ENCODE measurements around the gene BTBD7. TPM values are rescaled to one million over a fixed set of nuclear protein-coding genes. Genes with fewer than 3 reads are reported as not detected.
"Not testable (repeated sequence)": the region's sequence is repeated elsewhere in the genome, so short reads cannot be mapped to it uniquely, and the experiment has no call there.

BTBD7 gene, protein sequence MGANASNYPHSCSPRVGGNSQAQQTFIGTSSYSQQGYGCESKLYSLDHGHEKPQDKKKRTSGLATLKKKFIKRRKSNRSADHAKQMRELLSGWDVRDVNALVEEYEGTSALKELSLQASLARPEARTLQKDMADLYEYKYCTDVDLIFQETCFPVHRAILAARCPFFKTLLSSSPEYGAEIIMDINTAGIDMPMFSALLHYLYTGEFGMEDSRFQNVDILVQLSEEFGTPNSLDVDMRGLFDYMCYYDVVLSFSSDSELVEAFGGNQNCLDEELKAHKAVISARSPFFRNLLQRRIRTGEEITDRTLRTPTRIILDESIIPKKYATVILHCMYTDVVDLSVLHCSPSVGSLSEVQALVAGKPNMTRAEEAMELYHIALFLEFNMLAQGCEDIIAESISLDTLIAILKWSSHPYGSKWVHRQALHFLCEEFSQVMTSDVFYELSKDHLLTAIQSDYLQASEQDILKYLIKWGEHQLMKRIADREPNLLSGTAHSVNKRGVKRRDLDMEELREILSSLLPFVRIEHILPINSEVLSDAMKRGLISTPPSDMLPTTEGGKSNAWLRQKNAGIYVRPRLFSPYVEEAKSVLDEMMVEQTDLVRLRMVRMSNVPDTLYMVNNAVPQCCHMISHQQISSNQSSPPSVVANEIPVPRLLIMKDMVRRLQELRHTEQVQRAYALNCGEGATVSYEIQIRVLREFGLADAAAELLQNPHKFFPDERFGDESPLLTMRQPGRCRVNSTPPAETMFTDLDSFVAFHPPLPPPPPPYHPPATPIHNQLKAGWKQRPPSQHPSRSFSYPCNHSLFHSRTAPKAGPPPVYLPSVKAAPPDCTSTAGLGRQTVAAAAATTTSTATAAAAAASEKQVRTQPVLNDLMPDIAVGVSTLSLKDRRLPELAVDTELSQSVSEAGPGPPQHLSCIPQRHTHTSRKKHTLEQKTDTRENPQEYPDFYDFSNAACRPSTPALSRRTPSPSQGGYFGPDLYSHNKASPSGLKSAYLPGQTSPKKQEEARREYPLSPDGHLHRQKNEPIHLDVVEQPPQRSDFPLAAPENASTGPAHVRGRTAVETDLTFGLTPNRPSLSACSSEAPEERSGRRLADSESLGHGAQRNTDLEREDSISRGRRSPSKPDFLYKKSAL
- polyA plus RNA-seq: 16.1 TPM

DNA sequence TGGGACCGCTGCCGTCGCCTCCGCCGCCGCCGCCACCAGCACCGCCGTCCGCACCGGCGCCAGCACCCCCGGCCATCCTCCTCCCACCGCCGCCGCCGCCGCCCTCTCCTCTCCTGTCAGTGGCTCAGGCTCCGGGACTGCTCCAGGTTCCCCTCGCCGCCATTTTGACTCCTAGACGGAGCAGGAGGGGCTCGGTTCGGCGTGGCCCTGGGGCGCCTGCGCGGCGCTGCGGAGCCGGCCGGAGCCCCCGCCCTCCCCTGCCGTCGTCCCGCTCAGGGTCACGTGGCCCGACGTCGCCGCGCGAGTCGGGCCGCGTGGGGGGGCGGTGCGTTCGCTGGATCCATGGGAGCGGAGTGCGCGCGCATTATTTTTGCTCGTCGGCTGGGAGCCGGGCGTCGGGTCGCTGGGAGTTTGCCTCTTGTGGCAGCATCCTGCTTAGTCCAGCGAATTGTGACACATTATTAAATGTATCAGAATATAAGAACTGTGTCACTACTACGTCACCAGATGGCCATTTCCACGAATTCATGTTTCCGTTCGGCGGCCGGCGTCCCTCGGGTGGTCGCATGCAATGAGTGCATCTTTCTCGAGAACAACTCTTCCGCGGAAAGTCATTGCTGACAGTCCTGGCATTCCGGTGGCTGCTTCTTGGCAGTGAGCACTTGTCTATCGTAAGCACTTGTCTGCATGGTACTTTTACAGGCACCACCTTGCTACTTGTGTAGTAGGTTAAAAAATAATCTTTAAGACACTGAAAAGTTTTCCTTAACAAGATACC, at the start of gene BTBD7:
Gene BTBD7, minus strand, starts transcription at position 184 of the 778 bp plus-strand sequence. CDS start 36,985 bp downstream, outside the sequence.
- Mint-ChIP-seq H3K4me3 (peak within 1 kb of the TSS; percentile 90 to 97 (median 96)), H3K9me3 (no peaks in the 10 kb centered on the region), H3K36me3 (no peaks in the 10 kb centered on the region), H3K4me1 (peaks cover 33 to 43% (median 41%) of the 10 kb centered on the region in 3 donors), H3K27me3 (no peaks in the 10 kb centered on the region), H3K27ac (peak within 1 kb of the TSS; percentile 85 to 97 (median 94))

DNA sequence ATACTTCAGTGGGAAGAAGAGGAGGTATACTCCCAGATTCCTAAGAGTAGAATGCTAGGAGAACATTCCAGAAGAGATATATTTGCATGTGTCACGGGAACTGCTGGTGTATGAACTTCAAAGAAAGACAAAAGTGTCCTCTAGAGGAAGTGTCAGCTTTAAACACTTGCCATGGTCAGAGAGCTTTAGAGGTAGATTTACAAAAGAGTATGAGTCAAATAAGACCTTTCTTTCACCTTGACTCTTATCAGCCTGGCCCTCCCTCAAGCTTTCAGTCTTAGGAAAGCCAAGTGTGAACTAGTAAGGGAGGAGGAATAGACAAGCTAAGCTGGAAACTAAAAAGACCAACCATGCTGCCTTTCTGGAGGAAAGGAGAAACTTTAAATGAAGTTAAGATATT, 48.8 kb upstream of the BTBD7 start:
- Mint-ChIP-seq H3K36me3 (peaks cover 3% of the 10 kb centered on the region), H3K27ac (peak overlapping the region in 1 of 3 donors; percentile 7), H3K9me3 (peaks cover 0 to 3% (median 2%) of the 10 kb centered on the region in 3 donors), H3K27me3 (no peaks in the 10 kb centered on the region), H3K4me1 (peaks cover 0 to 10% (median 8%) of the 10 kb centered on the region in 3 donors), H3K4me3 (no peak overlapping the region)

DNA sequence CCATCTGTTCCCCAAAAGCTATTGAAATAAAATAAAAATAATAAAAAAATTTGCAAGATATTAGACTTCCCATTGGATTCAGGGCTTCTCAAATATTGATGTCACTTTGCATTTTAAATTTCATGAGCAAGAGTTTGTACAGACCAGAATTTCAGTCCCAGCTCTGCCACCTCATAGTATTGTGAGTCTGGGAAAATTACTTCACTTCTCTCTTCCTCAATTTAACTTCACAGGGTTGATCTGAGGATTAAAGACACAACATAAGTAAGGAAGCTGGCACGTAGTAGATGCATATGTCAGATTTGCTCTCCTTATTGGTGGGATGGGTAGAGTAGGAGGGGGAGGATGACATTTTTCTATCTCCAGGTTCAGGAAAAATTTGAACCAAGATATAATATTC, 47.0 kb upstream of the BTBD7 start:
- Mint-ChIP-seq H3K27ac (no peak overlapping the region), H3K9me3 (peaks cover 0 to 3% (median 2%) of the 10 kb centered on the region in 3 donors), H3K4me1 (peaks cover 11 to 24% (median 24%) of the 10 kb centered on the region in 3 donors), H3K4me3 (no peak overlapping the region), H3K36me3 (peaks cover 3% of the 10 kb centered on the region), H3K27me3 (no peaks in the 10 kb centered on the region)

DNA sequence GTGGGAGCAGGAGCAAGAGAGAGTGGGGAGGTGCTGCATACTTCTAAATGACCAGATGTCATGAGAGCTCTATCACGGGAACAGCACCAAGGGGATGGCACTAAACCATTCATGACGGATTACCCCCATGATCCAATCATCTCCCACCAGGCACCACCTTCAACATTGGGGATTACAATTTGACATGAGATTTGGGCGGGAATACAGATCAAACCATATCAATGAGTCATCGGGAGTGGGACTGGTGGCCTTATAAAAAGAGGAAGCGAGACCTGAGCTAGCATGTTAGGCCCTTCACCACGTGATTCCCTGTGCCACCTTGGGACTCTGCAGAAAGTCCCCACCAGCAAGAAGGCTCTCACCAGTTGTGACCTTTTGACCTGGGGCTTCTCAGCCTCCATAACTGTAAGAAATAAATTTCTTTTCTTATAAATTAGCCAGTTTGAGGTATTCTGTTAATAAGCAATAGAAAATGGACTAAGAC, 42.9 kb upstream of the BTBD7 start:
- Mint-ChIP-seq H3K4me3 (peak overlapping the region in 3 of 4 donors; percentile 5 to 68 (median 59)), H3K9me3 (peaks cover 2 to 16% (median 10%) of the 10 kb centered on the region in 3 donors), H3K27ac (peak overlapping the region; percentile 36 to 98 (median 97)), H3K27me3 (no peaks in the 10 kb centered on the region), H3K36me3 (peaks cover 4% of the 10 kb centered on the region), H3K4me1 (peaks cover 18 to 33% (median 32%) of the 10 kb centered on the region in 3 donors)

DNA sequence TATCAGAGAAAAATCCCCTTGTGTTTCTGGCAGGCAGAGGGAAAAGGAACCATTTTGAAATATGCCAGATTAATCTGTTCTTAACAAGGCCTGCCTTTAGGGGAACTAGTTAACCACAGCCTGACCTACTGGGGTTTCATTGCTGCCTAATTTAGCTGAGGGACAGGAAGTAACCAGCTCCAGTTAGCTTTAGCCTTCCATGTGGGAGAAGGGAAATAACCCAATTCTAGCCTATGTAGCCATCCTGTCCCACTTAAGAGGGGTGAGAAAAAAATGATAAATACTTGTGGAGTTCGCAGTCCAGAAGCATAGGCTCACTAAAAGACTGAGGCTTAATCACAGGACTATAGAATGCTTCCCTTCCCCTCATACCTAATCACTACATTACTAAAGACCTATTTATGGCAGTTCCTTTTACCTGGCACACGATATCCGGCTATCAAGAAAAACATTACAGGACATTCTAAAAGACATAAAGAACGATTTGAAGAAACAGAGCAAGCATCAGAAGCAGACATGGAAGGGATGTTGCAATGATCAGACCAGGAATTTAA, 37.0 kb upstream of the BTBD7 start:
- Mint-ChIP-seq H3K4me1 (peaks cover 28 to 36% (median 29%) of the 10 kb centered on the region in 3 donors), H3K27me3 (no peaks in the 10 kb centered on the region), H3K4me3 (peak overlapping the region; percentile 1 to 39 (median 20)), H3K27ac (peak overlapping the region; percentile 3 to 92 (median 91)), H3K9me3 (peaks cover 2 to 21% (median 12%) of the 10 kb centered on the region in 3 donors), H3K36me3 (peaks cover 2% of the 10 kb centered on the region)

DNA sequence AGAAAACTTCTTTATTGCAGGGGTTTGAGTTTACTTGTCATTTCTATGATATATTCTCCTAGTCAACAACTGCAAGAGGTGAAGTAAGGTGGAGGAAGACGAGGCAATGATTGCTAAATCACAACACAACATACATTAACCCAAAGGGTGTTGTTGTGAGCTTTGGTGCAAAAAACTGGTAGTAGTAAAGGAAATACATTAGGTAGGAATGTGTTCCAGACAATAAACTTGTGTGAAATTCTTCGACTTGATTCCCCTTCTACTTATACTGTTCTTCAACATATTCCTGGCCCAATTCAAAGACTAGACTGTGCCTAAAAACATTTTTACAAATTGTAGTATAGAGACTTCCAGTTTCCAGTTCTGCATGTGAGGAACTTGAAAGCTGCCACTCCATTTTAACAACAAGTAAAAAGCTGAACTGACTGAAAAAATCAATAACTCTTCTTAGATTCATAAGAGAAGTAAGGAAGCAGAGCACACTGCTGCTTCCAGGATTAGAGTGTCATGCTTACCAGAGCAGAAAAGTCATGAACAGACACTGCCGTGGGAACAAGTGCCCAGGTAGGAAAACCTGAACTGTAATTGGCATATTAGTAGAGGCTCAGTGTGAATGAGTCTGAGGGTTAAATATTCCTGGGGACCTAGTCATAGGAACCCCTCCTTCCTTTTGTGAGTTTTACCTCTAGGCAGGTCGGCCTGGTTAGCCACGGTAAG, 36.3 kb upstream of the BTBD7 start:
- H3K27me3 Mint-ChIP-seq: no peaks in the 10 kb centered on the region
- peaks cover 28 to 34% (median 29%) of the 10 kb centered on the region in 3 donors for H3K4me1 Mint-ChIP-seq
- peaks cover 2 to 21% (median 12%) of the 10 kb centered on the region in 3 donors for H3K9me3 Mint-ChIP-seq
- H3K4me3 Mint-ChIP-seq: peak overlapping the region in 3 of 4 donors; percentile 1 to 39 (median 2)
- peaks cover 3% of the 10 kb centered on the region for H3K36me3 Mint-ChIP-seq
- H3K27ac Mint-ChIP-seq: peak overlapping the region; percentile 3 to 92 (median 91)

DNA sequence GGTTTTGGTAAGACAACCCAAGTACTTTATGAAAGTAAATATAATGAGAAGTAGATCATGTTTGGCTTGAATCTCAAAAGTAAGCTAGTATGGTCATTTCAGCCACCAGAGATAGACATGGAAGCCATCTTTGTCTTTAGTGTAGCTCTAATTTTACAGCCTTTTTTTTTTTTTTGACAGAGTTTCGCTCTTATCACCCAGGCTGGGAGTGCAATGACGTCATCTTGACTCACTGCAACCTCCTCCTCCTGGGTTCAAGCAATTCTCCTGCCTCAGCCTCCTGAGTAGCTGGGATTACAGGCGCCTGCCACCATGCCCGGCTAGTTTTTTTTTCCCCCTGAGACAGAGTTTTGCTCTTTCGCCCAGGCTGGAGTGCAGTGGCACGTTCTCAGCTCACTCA, 22.0 kb upstream of the BTBD7 start:
- H3K36me3 Mint-ChIP-seq, H3K9me3 Mint-ChIP-seq, H3K4me3 Mint-ChIP-seq, H3K4me1 Mint-ChIP-seq, H3K27me3 Mint-ChIP-seq, H3K27ac Mint-ChIP-seq: not testable (repeated sequence)

DNA sequence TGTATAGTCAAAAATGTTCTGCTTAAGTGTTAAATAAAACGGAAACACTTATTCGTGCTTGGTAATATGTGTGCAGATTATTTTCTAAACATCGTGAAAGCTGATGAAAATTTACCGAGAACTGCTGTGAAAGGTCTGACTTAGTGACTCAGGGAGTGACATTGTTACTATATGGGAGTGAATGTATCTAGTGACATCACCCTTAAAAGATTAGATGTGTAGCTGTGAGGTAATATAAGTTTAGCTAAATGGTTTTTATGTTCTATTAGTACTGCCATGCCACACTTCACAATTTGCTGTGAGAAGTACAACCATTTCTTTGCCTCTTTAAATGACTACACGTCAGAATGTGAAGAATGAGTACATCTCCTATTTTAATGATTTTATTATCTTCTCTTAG, 15.5 kb upstream of the BTBD7 start:
- Mint-ChIP-seq H3K36me3 (peaks cover 3% of the 10 kb centered on the region), H3K4me3 (no peak overlapping the region), H3K27ac (no peak overlapping the region), H3K9me3 (peaks cover 0 to 2% (median 0%) of the 10 kb centered on the region in 3 donors), H3K4me1 (peaks cover 0 to 4% (median 2%) of the 10 kb centered on the region in 3 donors), H3K27me3 (no peaks in the 10 kb centered on the region)

DNA sequence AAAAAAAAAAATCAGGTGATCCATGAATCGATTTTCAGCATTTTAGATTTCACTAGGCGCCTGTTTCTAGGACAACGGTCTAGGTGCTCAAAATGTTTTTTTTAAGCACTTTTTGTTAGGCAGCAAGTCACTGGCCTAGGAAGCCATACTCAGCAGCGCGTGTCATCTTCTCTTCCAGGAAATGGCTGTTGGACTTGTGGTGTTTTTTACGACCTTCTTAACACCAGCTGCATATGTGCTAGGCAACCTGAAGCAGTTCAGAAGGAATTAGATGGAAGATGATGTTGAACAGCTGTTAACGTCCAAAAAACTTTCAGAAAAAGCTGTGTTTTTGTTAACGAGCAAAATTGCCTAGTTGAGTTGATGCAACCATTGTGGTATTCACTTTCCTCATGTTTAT, 15.0 kb upstream of the BTBD7 start:
- Mint-ChIP-seq H3K27me3 (no peaks in the 10 kb centered on the region), H3K4me3 (no peak overlapping the region), H3K27ac (no peak overlapping the region)

DNA sequence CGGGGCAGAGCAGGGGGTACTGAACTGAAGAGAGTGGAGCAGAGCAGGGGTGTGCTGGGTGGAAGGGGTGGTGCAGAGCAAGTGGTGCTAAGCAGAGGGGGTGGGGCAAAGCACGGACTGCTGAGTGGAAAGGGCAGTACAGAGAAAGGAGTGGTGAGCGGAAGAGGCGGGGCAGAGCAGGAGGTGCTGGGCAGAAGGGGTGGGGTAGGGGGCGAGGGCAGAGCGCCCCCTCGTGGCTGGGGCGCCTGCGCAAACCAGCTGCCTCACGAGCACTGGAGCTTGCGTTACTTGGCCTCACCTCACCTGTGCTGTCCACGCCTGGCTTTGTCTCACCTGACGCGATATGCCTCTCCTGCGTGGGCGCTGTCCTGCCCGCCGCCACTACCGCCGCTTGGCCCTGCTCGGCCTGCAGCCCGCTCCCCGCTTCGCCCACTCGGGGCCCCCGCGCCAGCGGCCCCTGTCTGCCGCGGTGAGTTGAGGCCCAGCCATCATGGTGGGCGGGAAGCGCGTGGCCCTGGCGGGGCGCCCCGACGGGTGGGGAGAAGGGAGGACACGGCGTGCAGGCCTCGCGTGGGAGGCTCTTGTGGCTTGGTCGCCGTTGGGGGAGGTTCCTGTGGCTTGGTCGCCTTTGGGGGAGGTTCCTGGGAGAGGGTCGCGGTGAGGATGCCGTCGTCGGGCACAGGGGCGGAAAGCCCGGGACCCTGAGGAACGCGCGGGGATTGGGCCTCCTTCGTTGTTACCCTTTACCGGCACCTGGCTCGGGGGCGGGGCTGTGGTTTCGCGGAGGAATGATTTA, 14.3 kb upstream of the BTBD7 start, which contains the start of gene COX8C:
Gene COX8C, plus strand, starts transcription at position 257 of the 796 bp plus-strand sequence. Its CDS starts 87 bp downstream, at position 344.
- peaks cover 0 to 2% (median 0%) of the 10 kb centered on the region in 3 donors for H3K9me3 Mint-ChIP-seq
- H3K4me1 Mint-ChIP-seq: peaks cover 0 to 4% (median 2%) of the 10 kb centered on the region in 3 donors
- peak within 1 kb of the TSS in 1 of 3 donors; percentile 25 for H3K27ac Mint-ChIP-seq
- peaks cover 3% of the 10 kb centered on the region for H3K36me3 Mint-ChIP-seq
- no peak within 1 kb of the TSS for H3K4me3 Mint-ChIP-seq
- H3K27me3 Mint-ChIP-seq: no peaks in the 10 kb centered on the region

More for the DNA sequence above, 15.0 kb upstream of the BTBD7 start:
- Mint-ChIP-seq H3K9me3 (peaks cover 0 to 2% (median 0%) of the 10 kb centered on the region in 3 donors), H3K36me3 (peaks cover 3% of the 10 kb centered on the region), H3K4me1 (peaks cover 0 to 4% (median 2%) of the 10 kb centered on the region in 3 donors)

DNA sequence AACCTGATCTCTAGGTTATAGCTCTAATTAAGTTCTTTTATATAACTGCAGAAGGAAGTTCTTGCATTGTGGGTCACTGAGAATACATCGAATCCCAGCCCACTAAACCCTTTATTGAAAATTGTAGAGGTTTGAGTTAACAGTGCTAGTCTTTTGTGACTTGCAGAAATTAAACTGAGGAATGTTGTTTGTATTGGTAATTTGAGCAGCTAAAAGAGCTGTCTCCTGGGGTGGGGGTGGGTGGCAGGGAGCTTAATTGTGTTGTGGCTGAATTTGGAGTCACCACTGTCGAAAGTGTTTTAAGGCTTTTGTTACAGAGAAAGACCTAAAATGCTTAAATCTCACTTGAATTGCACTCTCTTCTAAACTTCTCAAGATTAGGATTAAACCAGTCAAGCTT, 11.0 kb upstream of the BTBD7 start:
- Mint-ChIP-seq H3K9me3 (peaks cover 2 to 6% (median 5%) of the 10 kb centered on the region in 3 donors), H3K36me3 (peaks cover 3% of the 10 kb centered on the region), H3K27me3 (no peaks in the 10 kb centered on the region), H3K27ac (no peak overlapping the region), H3K4me1 (peaks cover 0 to 4% (median 2%) of the 10 kb centered on the region in 3 donors), H3K4me3 (no peak overlapping the region)

DNA sequence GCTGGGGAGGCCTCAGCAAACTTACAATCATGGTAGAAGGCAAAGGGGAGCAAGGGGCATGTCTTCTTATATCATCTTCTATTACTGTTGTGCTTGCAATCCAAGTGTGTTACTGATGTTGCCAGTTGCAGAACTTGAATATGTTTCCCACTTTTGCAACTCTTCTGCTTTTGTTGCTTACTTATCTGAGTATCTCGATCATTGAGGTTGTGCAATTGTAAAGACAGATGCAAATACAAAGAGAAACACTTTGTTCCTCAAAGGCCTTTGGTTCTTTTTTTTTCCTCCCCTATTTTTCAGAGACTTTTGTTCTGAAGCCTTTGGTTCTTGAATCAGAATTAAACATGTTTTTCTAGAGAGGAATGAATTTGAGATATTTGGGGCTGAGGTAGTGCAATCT, 10.4 kb upstream of the BTBD7 start:
- peaks cover 2 to 6% (median 5%) of the 10 kb centered on the region in 3 donors for H3K9me3 Mint-ChIP-seq
- H3K27me3 Mint-ChIP-seq: no peaks in the 10 kb centered on the region
- H3K27ac Mint-ChIP-seq: no peak overlapping the region
- H3K36me3 Mint-ChIP-seq: peaks cover 4% of the 10 kb centered on the region
- H3K4me1 Mint-ChIP-seq: peaks cover 0 to 3% (median 2%) of the 10 kb centered on the region in 3 donors
- no peak overlapping the region for H3K4me3 Mint-ChIP-seq
